GM23338 (cell line): ENCODE data around the gene COBLL1. TPM values are rescaled to one million over a fixed set of nuclear protein-coding genes. Genes with fewer than 3 reads are reported as not detected.

Source experiments
- ATAC-seq: fragments of 200-7000 bp; cut with Tn5 transposase; 3 replicates; pipeline ENCODE4 v1.9.1; 2020
- DNase-seq: peaks from one replicate; pipeline ENCODE4 v3.0.0-alpha.2; 2015; ENCODE audit warnings: low spot score
- H2AFZ ChIP-seq: fragments of 200-600 bp; sonication (generic); 2 replicates; pipeline ENCODE4 v1.8.0; 2016; ENCODE audit warnings: antibody characterized with exemption, mild to moderate bottlenecking, moderate library complexity
- H3F3A ChIP-seq: fragments of 200-600 bp; sonication (generic); replicated peaks from 2 replicates; pipeline ENCODE4 v1.8.0; 2017; ENCODE audit warnings: antibody characterized with exemption, mixed run types, low read depth
- H3K27ac ChIP-seq: fragments of 200-600 bp; sonication (generic); 2 replicates; pipeline ENCODE4 v1.6.1; 2016; ENCODE audit warnings: low read depth
- H3K27me3 ChIP-seq: fragments of 200-600 bp; sonication (generic); 2 replicates; pipeline ENCODE4 v1.8.0; 2016; ENCODE audit warnings: mild to moderate bottlenecking, mixed run types, moderate library complexity; ENCODE audit not compliant: insufficient read depth
- H3K36me3 ChIP-seq: fragments of 200-600 bp; sonication (generic); 2 replicates; pipeline ENCODE4 v1.8.0; 2016; ENCODE audit warnings: mild to moderate bottlenecking; ENCODE audit not compliant: insufficient read depth
- H3K4me1 ChIP-seq: fragments of 200-600 bp; sonication (generic); 2 replicates; pipeline ENCODE4 v1.8.0; 2016; ENCODE audit warnings: mild to moderate bottlenecking, moderate library complexity; ENCODE audit not compliant: insufficient read depth
- H3K4me2 ChIP-seq: fragments of 200-600 bp; sonication (generic); 2 replicates; pipeline ENCODE4 v1.7.1; 2017; ENCODE audit warnings: mixed run types
- H3K4me3 ChIP-seq: fragments of 200-600 bp; sonication (generic); 2 replicates; pipeline ENCODE4 v1.6.1; 2016; ENCODE audit warnings: mixed run types
- H3K79me2 ChIP-seq: fragments of 200-600 bp; sonication (generic); replicated peaks from 2 replicates; pipeline ENCODE4 v1.8.0; 2017; ENCODE audit warnings: mild to moderate bottlenecking; ENCODE audit not compliant: insufficient read depth
- H3K9me2 ChIP-seq: fragments of 200-600 bp; sonication (generic); 2 replicates; pipeline ENCODE4 v1.8.0; 2017; ENCODE audit not compliant: insufficient read depth
- H4K20me1 ChIP-seq: fragments of 200-600 bp; sonication (generic); replicated peaks from 2 replicates; pipeline ENCODE4 v1.8.0; 2017; ENCODE audit warnings: mild to moderate bottlenecking; ENCODE audit not compliant: insufficient read depth
- H3K27ac Mint-ChIP-seq: 2 replicates; pipeline ENCODE4 v1.8.0; 2020; ENCODE audit warnings: inconsistent platforms, mild to moderate bottlenecking, moderate library complexity, mixed read lengths
- H3K27me3 Mint-ChIP-seq: 3 replicates; pipeline ENCODE4 v1.8.0; 2022; ENCODE audit warnings: low read depth, mild to moderate bottlenecking, moderate library complexity, mixed read lengths, inconsistent platforms; ENCODE audit not compliant: insufficient read depth, poor library complexity
- H3K36me3 Mint-ChIP-seq: 3 replicates; pipeline ENCODE4 v1.8.0; 2021; ENCODE audit warnings: low read depth, mild to moderate bottlenecking, inconsistent platforms, moderate library complexity, mixed read lengths
- H3K4me1 Mint-ChIP-seq: 3 replicates; pipeline ENCODE4 v1.8.0; 2020; ENCODE audit warnings: mild to moderate bottlenecking, inconsistent platforms, mixed read lengths
- H3K4me3 Mint-ChIP-seq: 3 replicates; pipeline ENCODE4 v1.8.0; 2021; ENCODE audit warnings: moderate library complexity, mild to moderate bottlenecking, inconsistent platforms, mixed read lengths
- H3K9me3 Mint-ChIP-seq: 3 replicates; pipeline ENCODE4 v1.8.0; 2020; ENCODE audit warnings: moderate library complexity, mild to moderate bottlenecking, inconsistent platforms, mixed read lengths
- CREB1 ChIP-seq: fragments of 250-450 bp; sonication (Bioruptor Pico); IDR thresholded peaks from 2 replicates; pipeline ENCODE4 v1.5.0; 2020; ENCODE audit warnings: low read depth, mild to moderate bottlenecking, moderate library complexity
- EZH2 ChIP-seq: fragments of 200-600 bp; sonication (generic); IDR thresholded peaks from one replicate; pipeline ENCODE4 v1.8.0; 2017; ENCODE audit warnings: antibody characterized with exemption, mild to moderate bottlenecking, low read depth; ENCODE audit not compliant: unreplicated experiment
- EZH2phosphoT487 ChIP-seq: fragments of 200-600 bp; sonication (generic); IDR thresholded peaks from one replicate; pipeline ENCODE4 v1.8.1; 2018; ENCODE audit warnings: antibody characterized with exemption; ENCODE audit not compliant: unreplicated experiment
- JUNB ChIP-seq: IDR thresholded peaks from one replicate; pipeline ENCODE4 v1.6.1; 2016; ENCODE audit warnings: antibody characterized with exemption; ENCODE audit not compliant: unreplicated experiment
- NANOG ChIP-seq: IDR thresholded peaks from 2 replicates; pipeline ENCODE4 v1.6.1; 2016; ENCODE audit warnings: antibody characterized with exemption, borderline replicate concordance
- REST ChIP-seq: IDR thresholded peaks from one replicate; pipeline ENCODE4 v1.6.1; 2018; ENCODE audit warnings: antibody characterized with exemption; ENCODE audit not compliant: unreplicated experiment
- STAT1 ChIP-seq: IDR thresholded peaks from one replicate; pipeline ENCODE4 v1.6.1; 2016; ENCODE audit warnings: antibody characterized with exemption; ENCODE audit not compliant: unreplicated experiment
- ZNF114 ChIP-seq: fragments of 250-450 bp; sonication (Bioruptor Pico); IDR thresholded peaks from 2 replicates; pipeline ENCODE4 v1.5.0; 2020; ENCODE audit warnings: mild to moderate bottlenecking, moderate library complexity
- ZNF331 ChIP-seq: fragments of 250-450 bp; sonication (Bioruptor Pico); IDR thresholded peaks from 2 replicates; pipeline ENCODE4 v1.5.0; 2020; ENCODE audit warnings: low read depth, mild to moderate bottlenecking, moderate library complexity
- ZNF462 ChIP-seq: fragments of 250-450 bp; sonication (Bioruptor Pico); IDR thresholded peaks from 2 replicates; pipeline ENCODE4 v1.5.0; 2020; ENCODE audit warnings: mild to moderate bottlenecking, moderate library complexity
- polyA plus RNA-seq: library from polyadenylated mRNA; unstranded; fragments of >200 nt; fragmentation: Nextera tagmentation; extraction: Ambion mirVana; gene quantifications from 2 replicates; pipeline ENCODE4 v1.2.1, GENCODE V29; 2016
- total RNA-seq: library from RNA; depleted of rRNA; stranded (reverse); fragments of >200 nt; shearing (Covaris generic); gene quantifications from 2 replicates; pipeline ENCODE4 v1.2.3, GENCODE V29; 2014
- TF ChIP-seq, protein P1 (sequence below): IDR thresholded peaks from 2 replicates; pipeline ENCODE4 v1.6.1; 2016; ENCODE audit warnings: antibody characterized with exemption

COBLL1 gene
- total and polyA plus RNA-seq, 2 experiments from 2014 or later = 2.9 to 7.4 TPM

GRCh38 chr2:164777847-164778461 lies 63.7 kb downstream of the COBLL1 start:
- H3K79me2 ChIP-seq = no peaks in the 10 kb centered on the region
- H3K36me3 ChIP-seq = no peaks in the 10 kb centered on the region
- no peaks in the 10 kb centered on the region for H3K4me1 ChIP-seq
- ATAC-seq = no peak
- TF ChIP-seq ZNF114 = no peak
- TF ChIP-seq ZNF331 (CRISPR knock-in tag) = no peak
- no peak for TF ChIP-seq REST
- TF ChIP-seq STAT1 = no peak
- no peak for TF ChIP-seq CREB1 (CRISPR knock-in tag)
- no peak overlapping the region for H3K27ac Mint-ChIP-seq
- no peaks in the 10 kb centered on the region for H3K27me3 ChIP-seq
- H3K27me3 Mint-ChIP-seq = peaks cover 4% of the 10 kb centered on the region
- H4K20me1 ChIP-seq = no peaks in the 10 kb centered on the region
- no peaks in the 10 kb centered on the region for H3K9me3 Mint-ChIP-seq
- H3K4me2 ChIP-seq = no peak overlapping the region
- DNase-seq = no peak
- no peak overlapping the region for H3K4me3 ChIP-seq
- no peak overlapping the region for H3K4me3 Mint-ChIP-seq
- no peaks in the 10 kb centered on the region for H3K36me3 Mint-ChIP-seq
- no peaks in the 10 kb centered on the region for H3K9me2 ChIP-seq
- H3F3A ChIP-seq = no peaks in the 10 kb centered on the region
- H2AFZ ChIP-seq = no peak overlapping the region
- no peaks in the 10 kb centered on the region; the same call in 2 of the 3 replicates for H3K4me1 Mint-ChIP-seq
- no peak overlapping the region for H3K27ac ChIP-seq

GRCh38 chr2:164773635-164774034 lies 68.0 kb downstream of the COBLL1 start:
- H3K4me1 Mint-ChIP-seq = peaks cover 2% of the 10 kb centered on the region
- H3K9me2 ChIP-seq = no peaks in the 10 kb centered on the region
- no peaks in the 10 kb centered on the region for H3K79me2 ChIP-seq
- H3K4me1 ChIP-seq = no peaks in the 10 kb centered on the region
- no peak overlapping the region for H2AFZ ChIP-seq
- TF ChIP-seq ZNF114 (no peak), EZH2phosphoT487 (no peak), JUNB (no peak), STAT1 (no peak), NANOG (no peak), EZH2 (no peak), ZNF462 (CRISPR knock-in tag) (no peak), CREB1 (CRISPR knock-in tag) (no peak)
- TF ChIP-seq, protein P1, sequence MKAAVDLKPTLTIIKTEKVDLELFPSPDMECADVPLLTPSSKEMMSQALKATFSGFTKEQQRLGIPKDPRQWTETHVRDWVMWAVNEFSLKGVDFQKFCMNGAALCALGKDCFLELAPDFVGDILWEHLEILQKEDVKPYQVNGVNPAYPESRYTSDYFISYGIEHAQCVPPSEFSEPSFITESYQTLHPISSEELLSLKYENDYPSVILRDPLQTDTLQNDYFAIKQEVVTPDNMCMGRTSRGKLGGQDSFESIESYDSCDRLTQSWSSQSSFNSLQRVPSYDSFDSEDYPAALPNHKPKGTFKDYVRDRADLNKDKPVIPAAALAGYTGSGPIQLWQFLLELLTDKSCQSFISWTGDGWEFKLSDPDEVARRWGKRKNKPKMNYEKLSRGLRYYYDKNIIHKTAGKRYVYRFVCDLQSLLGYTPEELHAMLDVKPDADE = no peak
- H3K4me3 ChIP-seq = no peak overlapping the region
- H3K9me3 Mint-ChIP-seq = no peaks in the 10 kb centered on the region
- no peak overlapping the region for H3K4me2 ChIP-seq
- no peak overlapping the region for H3K27ac ChIP-seq
- no peaks in the 10 kb centered on the region for H3K36me3 Mint-ChIP-seq
- no peak for DNase-seq
- ATAC-seq = no peak
- H3K36me3 ChIP-seq = no peaks in the 10 kb centered on the region
- no peak overlapping the region for H3K27ac Mint-ChIP-seq
- H3K27me3 ChIP-seq = no peaks in the 10 kb centered on the region
- H3F3A ChIP-seq = no peaks in the 10 kb centered on the region
- H3K27me3 Mint-ChIP-seq = peaks cover 4% of the 10 kb centered on the region
- H4K20me1 ChIP-seq = no peaks in the 10 kb centered on the region
- no peak overlapping the region for H3K4me3 Mint-ChIP-seq
